Right atrium auricular region (tissue), 2 donors: Measurements from ENCODE around the gene MTMR12. TPM values are rescaled to one million over a fixed set of nuclear protein-coding genes. Genes with fewer than 3 reads are reported as not detected.

ENCODE experiments used
- DNase-seq: peaks from one replicate; pipeline ENCODE4 v3.0.0-alpha.2; 2019; ENCODE audit warnings: low spot score
- H3K27ac ChIP-seq, 2 donors: fragments of 200-600 bp; sonication (generic); 1 replicate in 1 of 2; 2 replicates in 1 of 2; pipeline ENCODE4 v1.5.1; 2016 to 2019
- H3K27me3 ChIP-seq, 2 donors: fragments of 200-600 bp; sonication (generic); one replicate each; pipeline versions ENCODE4 v1.5.1 to v1.6.0; 2017 to 2019
- H3K36me3 ChIP-seq: fragments of 200-600 bp; sonication (generic); one replicate; pipeline ENCODE4 v1.5.1; 2016
- H3K4me1 ChIP-seq, 2 donors: fragments of 200-600 bp; sonication (generic); one replicate each; pipeline versions ENCODE4 v1.5.1 to v1.6.0; 2017 to 2019
- H3K4me3 ChIP-seq, 2 donors: fragments of 200-600 bp; sonication (generic); 1 replicate in 1 of 2; 2 replicates in 1 of 2; pipeline ENCODE4 v1.5.1; 2017 to 2019; ENCODE audit warnings: mild to moderate bottlenecking in 1 of 2, moderate library complexity in 1 of 2
- H3K9me3 ChIP-seq, 2 donors: fragments of 200-600 bp; sonication (generic); one replicate each; pipeline ENCODE4 v1.5.1; 2019
- total RNA-seq, 2 donors: library from RNA; depleted of rRNA; stranded (reverse); fragments of >200 nt; gene quantifications; one replicate each; pipeline ENCODE4 v1.1.0, GENCODE V29; 2016
- TF ChIP-seq, protein P1 (sequence below), 2 donors: fragments of 200-600 bp; sonication (generic); IDR thresholded peaks; one replicate each; pipeline ENCODE4 v1.5.1; 2019; ENCODE audit warnings: antibody characterized with exemption in 2 of 2

MTMR12 gene, protein sequence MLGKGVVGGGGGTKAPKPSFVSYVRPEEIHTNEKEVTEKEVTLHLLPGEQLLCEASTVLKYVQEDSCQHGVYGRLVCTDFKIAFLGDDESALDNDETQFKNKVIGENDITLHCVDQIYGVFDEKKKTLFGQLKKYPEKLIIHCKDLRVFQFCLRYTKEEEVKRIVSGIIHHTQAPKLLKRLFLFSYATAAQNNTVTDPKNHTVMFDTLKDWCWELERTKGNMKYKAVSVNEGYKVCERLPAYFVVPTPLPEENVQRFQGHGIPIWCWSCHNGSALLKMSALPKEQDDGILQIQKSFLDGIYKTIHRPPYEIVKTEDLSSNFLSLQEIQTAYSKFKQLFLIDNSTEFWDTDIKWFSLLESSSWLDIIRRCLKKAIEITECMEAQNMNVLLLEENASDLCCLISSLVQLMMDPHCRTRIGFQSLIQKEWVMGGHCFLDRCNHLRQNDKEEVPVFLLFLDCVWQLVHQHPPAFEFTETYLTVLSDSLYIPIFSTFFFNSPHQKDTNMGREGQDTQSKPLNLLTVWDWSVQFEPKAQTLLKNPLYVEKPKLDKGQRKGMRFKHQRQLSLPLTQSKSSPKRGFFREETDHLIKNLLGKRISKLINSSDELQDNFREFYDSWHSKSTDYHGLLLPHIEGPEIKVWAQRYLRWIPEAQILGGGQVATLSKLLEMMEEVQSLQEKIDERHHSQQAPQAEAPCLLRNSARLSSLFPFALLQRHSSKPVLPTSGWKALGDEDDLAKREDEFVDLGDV
- total RNA-seq: 10 to 100 TPM; 12.6 to 25.5 TPM

DNA sequence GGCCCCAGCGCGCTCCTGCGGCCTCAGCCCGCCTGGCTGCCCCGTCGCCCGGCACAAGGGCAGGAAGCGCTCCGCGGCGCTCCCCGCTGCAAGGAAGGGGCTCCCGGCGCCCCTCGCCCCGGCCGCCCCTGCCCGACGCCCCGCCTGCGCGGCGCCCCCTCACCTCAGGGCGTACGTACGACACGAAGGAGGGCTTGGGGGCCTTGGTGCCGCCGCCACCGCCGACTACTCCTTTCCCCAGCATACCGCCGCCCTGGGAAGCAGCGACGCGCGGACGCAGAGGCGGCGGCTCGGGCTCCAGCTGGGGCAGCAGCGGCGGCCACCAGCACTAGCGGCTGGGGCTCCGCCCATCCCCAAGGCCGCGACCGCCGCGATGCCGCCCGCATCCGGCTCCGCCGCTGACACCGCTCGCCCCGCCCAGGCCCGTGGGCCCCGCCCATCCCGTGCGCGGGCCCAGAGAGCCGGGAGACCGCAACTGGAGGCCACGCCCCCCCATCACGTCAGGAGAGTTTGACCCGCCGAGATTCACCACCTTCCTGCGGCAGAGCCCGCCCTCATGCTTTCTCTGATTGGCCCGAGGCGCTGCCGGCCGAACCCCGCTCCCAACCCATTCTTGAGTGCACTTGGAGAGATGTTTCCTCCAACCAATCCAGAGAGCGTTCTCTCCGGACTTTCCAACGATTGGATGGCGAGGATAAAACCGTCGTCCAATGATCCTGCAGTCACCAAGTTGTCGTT is at the start of gene MTMR12:
Gene MTMR12 (minus strand): TSS at position 345 of the 738 bp plus-strand sequence. CDS start 101 bp downstream, at position 244.
- peak; percentile 100 for DNase-seq
- no peaks in the 10 kb centered on the region for H3K36me3 ChIP-seq
- TF ChIP-seq, protein P1, sequence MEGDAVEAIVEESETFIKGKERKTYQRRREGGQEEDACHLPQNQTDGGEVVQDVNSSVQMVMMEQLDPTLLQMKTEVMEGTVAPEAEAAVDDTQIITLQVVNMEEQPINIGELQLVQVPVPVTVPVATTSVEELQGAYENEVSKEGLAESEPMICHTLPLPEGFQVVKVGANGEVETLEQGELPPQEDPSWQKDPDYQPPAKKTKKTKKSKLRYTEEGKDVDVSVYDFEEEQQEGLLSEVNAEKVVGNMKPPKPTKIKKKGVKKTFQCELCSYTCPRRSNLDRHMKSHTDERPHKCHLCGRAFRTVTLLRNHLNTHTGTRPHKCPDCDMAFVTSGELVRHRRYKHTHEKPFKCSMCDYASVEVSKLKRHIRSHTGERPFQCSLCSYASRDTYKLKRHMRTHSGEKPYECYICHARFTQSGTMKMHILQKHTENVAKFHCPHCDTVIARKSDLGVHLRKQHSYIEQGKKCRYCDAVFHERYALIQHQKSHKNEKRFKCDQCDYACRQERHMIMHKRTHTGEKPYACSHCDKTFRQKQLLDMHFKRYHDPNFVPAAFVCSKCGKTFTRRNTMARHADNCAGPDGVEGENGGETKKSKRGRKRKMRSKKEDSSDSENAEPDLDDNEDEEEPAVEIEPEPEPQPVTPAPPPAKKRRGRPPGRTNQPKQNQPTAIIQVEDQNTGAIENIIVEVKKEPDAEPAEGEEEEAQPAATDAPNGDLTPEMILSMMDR (IDR thresholded peaks at IDR 0.05): peak in 1 of 2 donors; percentile 29
- H3K27me3 ChIP-seq: no peaks in the 10 kb centered on the region
- peak within 1 kb of the TSS; percentile 89 to 91 for H3K4me3 ChIP-seq
- peak within 1 kb of the TSS; percentile 97 to 98 for H3K27ac ChIP-seq
- H3K4me1 ChIP-seq: peaks cover 0 to 42% of the 10 kb centered on the region in 2 donors
- no peaks in the 10 kb centered on the region for H3K9me3 ChIP-seq

DNA sequence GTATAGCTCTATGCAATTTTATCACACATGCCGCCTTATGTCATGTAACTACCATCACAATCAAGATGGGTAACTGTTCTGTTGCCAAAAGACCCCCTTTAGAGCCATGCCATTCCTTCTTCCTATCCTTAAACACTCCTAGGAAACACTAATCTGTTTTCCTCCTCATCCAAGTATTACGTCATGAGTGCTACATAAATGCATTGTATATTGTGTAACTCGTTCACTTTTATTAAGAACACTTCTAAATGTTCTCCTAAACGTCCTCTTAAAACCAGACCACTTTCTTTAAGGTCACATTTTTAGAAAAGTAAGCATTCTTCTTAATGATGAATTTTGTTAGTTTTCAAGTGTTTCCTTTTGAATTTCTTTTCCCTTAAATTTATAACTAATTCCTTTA is 49.8 kb upstream of the MTMR12 start:
- TF ChIP-seq, protein P1 (IDR thresholded peaks at IDR 0.05): no peak
- Histone ChIP-seq H3K36me3 (peaks cover 25% of the 10 kb centered on the region), H3K4me3 (no peak overlapping the region), H3K4me1 (no peaks in the 10 kb centered on the region), H3K27me3 (no peaks in the 10 kb centered on the region), H3K27ac (no peak overlapping the region), H3K9me3 (no peaks in the 10 kb centered on the region)
- no peak for DNase-seq

DNA sequence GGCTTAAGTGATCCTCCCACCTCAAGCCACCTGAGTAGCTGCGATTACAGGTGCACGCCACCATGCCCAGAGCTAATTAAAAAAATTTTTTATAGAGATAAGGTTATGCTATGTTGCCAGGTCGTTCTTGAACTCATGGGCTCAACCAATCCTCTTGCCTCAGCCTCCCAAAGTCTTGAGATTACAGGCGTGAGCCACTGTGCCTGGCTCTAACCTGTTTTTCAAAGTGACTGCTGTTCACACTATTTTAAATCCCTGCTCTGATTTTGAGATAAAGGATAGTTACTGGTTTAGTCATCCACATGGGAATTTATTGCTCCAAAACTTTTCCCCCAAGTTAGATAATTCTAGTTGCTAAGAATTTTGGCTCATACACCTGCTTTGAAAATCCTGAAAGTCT is 48.2 kb upstream of the MTMR12 start:
- H3K4me1 ChIP-seq: no peaks in the 10 kb centered on the region
- H3K36me3 ChIP-seq: peaks cover 40% of the 10 kb centered on the region

DNA sequence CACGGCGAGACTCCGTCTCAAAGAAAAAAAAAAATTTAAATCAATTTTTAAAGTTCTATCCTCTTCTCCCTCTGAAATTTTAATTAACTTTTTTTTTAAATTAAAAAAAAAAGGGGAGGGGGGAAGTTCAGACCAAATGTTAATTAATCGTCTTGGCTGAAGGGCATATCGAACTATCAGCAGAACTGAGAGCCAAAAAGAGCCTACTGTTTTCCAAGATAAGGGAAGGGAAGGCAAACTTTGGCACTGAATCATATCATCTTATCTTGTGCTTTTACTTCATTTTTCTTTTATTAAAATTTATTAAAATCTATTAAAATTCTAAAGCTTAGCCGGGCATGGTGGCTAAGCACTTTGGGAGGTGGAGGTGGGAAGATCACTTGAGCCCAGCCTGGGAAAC is 45.9 kb upstream of the MTMR12 start:
- peaks cover 41% of the 10 kb centered on the region for H3K36me3 ChIP-seq
- TF ChIP-seq, protein P1 (IDR thresholded peaks at IDR 0.05): no peak
- no peak overlapping the region for H3K4me3 ChIP-seq
- DNase-seq: no peak
- no peaks in the 10 kb centered on the region for H3K27me3 ChIP-seq
- H3K27ac ChIP-seq: no peak overlapping the region
- H3K4me1 ChIP-seq: no peaks in the 10 kb centered on the region
- H3K9me3 ChIP-seq: no peaks in the 10 kb centered on the region

More for the DNA sequence above, 48.2 kb upstream of the MTMR12 start:
- DNase-seq: no peak
- Histone ChIP-seq H3K9me3 (no peaks in the 10 kb centered on the region), H3K4me3 (no peak overlapping the region), H3K27me3 (no peaks in the 10 kb centered on the region), H3K27ac (no peak overlapping the region)
- TF ChIP-seq, protein P1 (IDR thresholded peaks at IDR 0.05): no peak

DNA sequence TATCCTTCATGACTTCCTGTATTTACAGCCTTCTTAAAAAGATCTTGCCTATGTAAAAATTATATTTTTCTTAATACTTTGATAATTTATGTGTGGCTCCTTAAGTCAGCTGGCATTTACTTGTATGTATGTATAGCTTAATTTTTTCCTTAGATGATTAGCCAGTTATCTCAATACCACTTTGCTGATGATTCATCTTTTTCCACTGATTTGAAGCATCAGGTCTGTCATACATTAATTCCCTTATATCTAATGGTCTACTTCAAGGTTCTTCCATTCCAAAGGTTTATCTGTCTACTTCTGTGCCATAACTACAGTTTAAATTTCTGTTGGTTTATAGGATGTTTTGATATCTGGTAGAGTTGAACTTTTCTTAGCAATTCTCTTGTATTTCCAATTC is 44.9 kb upstream of the MTMR12 start:
- TF ChIP-seq, protein P1 (IDR thresholded peaks at IDR 0.05): no peak
- peaks cover 33% of the 10 kb centered on the region for H3K36me3 ChIP-seq
- no peak for DNase-seq
- H3K27me3 ChIP-seq: no peaks in the 10 kb centered on the region
- H3K27ac ChIP-seq: no peak overlapping the region
- H3K9me3 ChIP-seq: no peaks in the 10 kb centered on the region
- no peaks in the 10 kb centered on the region for H3K4me1 ChIP-seq
- no peak overlapping the region for H3K4me3 ChIP-seq
